Urothelium cell line (cell line): ENCODE measurements around the gene MOB3A.

Source experiments
- DNase-seq: peaks from one replicate; pipeline ENCODE4 v3.0.0; 2011; ENCODE audit warnings: low spot score, mixed read lengths
- FAIRE-seq: peaks from 2 replicates; lab custom pipeline; 2011; peaks lifted over from hg19 to GRCh38; lab: Jason Lieb, UNC

Gene MOB3A

GRCh38 chr19:2084993-2085720 is 11.0 kb downstream of the MOB3A start:
- no peak for FAIRE-seq

GRCh38 chr19:2083174-2083854 is 12.8 kb downstream of the MOB3A start:
- DNase-seq (no peak), FAIRE-seq (no peak)

More at GRCh38 chr19:2084993-2085720, 11.0 kb downstream of the MOB3A start:
- peak; percentile 42 for DNase-seq

- DNase-seq: no peak
- FAIRE-seq: no peak
Observed at GRCh38 chr19:2081873-2082810, 14.0 kb downstream of the MOB3A start.

- DNase-seq (no peak), FAIRE-seq (no peak)
Observed at GRCh38 chr19:2080336-2080988, 15.7 kb downstream of the MOB3A start.

- no peak for DNase-seq
- no peak for FAIRE-seq
Observed at GRCh38 chr19:2079865-2080301, 16.2 kb downstream of the MOB3A start.

GRCh38 chr19:2079076-2079864 is 16.9 kb downstream of the MOB3A start:
- no peak for FAIRE-seq
- DNase-seq: no peak

- FAIRE-seq (no peak), DNase-seq (no peak)
Observed at GRCh38 chr19:2077833-2078619, 18.1 kb downstream of the MOB3A start.

- DNase-seq: no peak
- FAIRE-seq: no peak
Observed at GRCh38 chr19:2077398-2077797, 18.7 kb downstream of the MOB3A start.

GRCh38 chr19:2076526-2076944 is 19.6 kb downstream of the MOB3A start:
- no peak for DNase-seq
- no peak for FAIRE-seq

- FAIRE-seq (no peak), DNase-seq (no peak)
Observed at GRCh38 chr19:2072757-2073551, 23.2 kb downstream of the MOB3A start.

- DNase-seq (no peak), FAIRE-seq (no peak)
Observed at GRCh38 chr19:2070986-2071673, 25.0 kb downstream of the MOB3A start.

- DNase-seq (no peak), FAIRE-seq (no peak)
Observed at GRCh38 chr19:2070436-2070827, 25.7 kb downstream of the MOB3A start.

GRCh38 chr19:2064788-2065524 is 31.2 kb downstream of the MOB3A start:
- no peak for FAIRE-seq

GRCh38 chr19:2064395-2064787 is 31.7 kb downstream of the MOB3A start:
- no peak for FAIRE-seq
- no peak for DNase-seq

More at GRCh38 chr19:2064788-2065524, 31.2 kb downstream of the MOB3A start:
- no peak for DNase-seq

GRCh38 chr19:2063824-2064223 is 32.3 kb downstream of the MOB3A start:
- no peak for FAIRE-seq
- no peak for DNase-seq

GRCh38 chr19:2062770-2063169 is 33.4 kb downstream of the MOB3A start:
- FAIRE-seq (no peak), DNase-seq (no peak)

- no peak for DNase-seq
- FAIRE-seq: no peak
Observed at GRCh38 chr19:2062389-2062729, 33.8 kb downstream of the MOB3A start.
